WTC11 (cell line): ENCODE measurements around the gene CAV1. TPM values are rescaled to one million over a fixed set of nuclear protein-coding genes. Genes with fewer than 3 reads are reported as not detected.

Source experiments
- ATAC-seq: fragments of 200-7000 bp; cut with Tn5 transposase; 2 replicates; pipeline ENCODE4 v1.10.0; 2021; ENCODE audit warnings: mild to moderate bottlenecking, moderate library complexity
- CTCF ChIA-PET: fragments of 300-600 bp; sonication (Branson Sonifier 250); formaldehyde crosslinking; loops from one replicate; lab custom pipeline; 2021; ENCODE audit warnings: antibody characterized with exemption; lab: Charles Lee
- POLR2A ChIA-PET: fragments of 350-600 bp; sonication (Branson Sonifier 250); formaldehyde crosslinking; loops from one replicate; lab custom pipeline; 2021; ENCODE audit warnings: antibody characterized with exemption; lab: Charles Lee
- DNase-seq: peaks from one replicate; pipeline ENCODE4 v3.0.0; 2021; ENCODE audit warnings: low spot score
- H3K27ac Mint-ChIP-seq: 2 replicates; pipeline ENCODE4 v1.8.0; 2021; ENCODE audit warnings: mixed read lengths
- H3K27me3 Mint-ChIP-seq: 2 replicates; pipeline ENCODE4 v1.8.0; 2021; ENCODE audit warnings: low read depth, mild to moderate bottlenecking, moderate library complexity, mixed read lengths
- H3K36me3 Mint-ChIP-seq: 2 replicates; pipeline ENCODE4 v1.8.0; 2021; ENCODE audit warnings: mixed read lengths
- H3K4me1 Mint-ChIP-seq: 2 replicates; pipeline ENCODE4 v1.8.0; 2022; ENCODE audit warnings: mixed read lengths
- H3K4me3 Mint-ChIP-seq: 2 replicates; pipeline ENCODE4 v1.8.0; 2021; ENCODE audit warnings: mild to moderate bottlenecking, moderate library complexity, mixed read lengths
- H3K9me3 Mint-ChIP-seq: 2 replicates; pipeline ENCODE4 v1.8.0; 2021; ENCODE audit warnings: mixed read lengths
- ATF1 ChIP-seq: sonication (generic); formaldehyde crosslinking; IDR thresholded peaks from 2 replicates; pipeline ENCODE4 v1.8.1; 2023; ENCODE audit warnings: mild to moderate bottlenecking, moderate library complexity, missing genetic modification reagents
- CREB1 ChIP-seq: sonication (generic); formaldehyde crosslinking; IDR thresholded peaks from 2 replicates; pipeline ENCODE4 v1.8.0; 2023; ENCODE audit warnings: mild to moderate bottlenecking, missing genetic modification reagents
- FOXP1 ChIP-seq: sonication (generic); formaldehyde crosslinking; IDR thresholded peaks from 2 replicates; pipeline ENCODE4 v1.8.0; 2022; ENCODE audit warnings: missing genetic modification reagents, mild to moderate bottlenecking, moderate library complexity, borderline replicate concordance
- GRHL2 ChIP-seq: fragments of 250-450 bp; sonication (Bioruptor Pico); IDR thresholded peaks from 2 replicates; pipeline ENCODE4 v1.8.0; 2022; ENCODE audit warnings: mild to moderate bottlenecking, moderate library complexity; ENCODE audit not compliant: insufficient replicate concordance, severe bottlenecking
- HMGA2 ChIP-seq: fragments of 250-450 bp; sonication (Bioruptor Pico); IDR thresholded peaks from 2 replicates; pipeline ENCODE4 v1.4.0; 2021; ENCODE audit warnings: mild to moderate bottlenecking, moderate library complexity
- KAT7 ChIP-seq: sonication (generic); formaldehyde crosslinking; IDR thresholded peaks from 2 replicates; pipeline ENCODE4 v1.8.1; 2023; ENCODE audit warnings: missing genetic modification reagents, mild to moderate bottlenecking, borderline replicate concordance
- NFE2L1 ChIP-seq: sonication (generic); formaldehyde crosslinking; IDR thresholded peaks from 2 replicates; pipeline ENCODE4 v1.8.1; 2023; ENCODE audit warnings: missing genetic modification reagents
- SMAD4 ChIP-seq: sonication (generic); formaldehyde crosslinking; IDR thresholded peaks from 2 replicates; pipeline ENCODE4 v1.8.0; 2022; ENCODE audit warnings: mild to moderate bottlenecking, missing genetic modification reagents
- TEAD1 ChIP-seq: sonication (generic); formaldehyde crosslinking; IDR thresholded peaks from 2 replicates; pipeline ENCODE4 v1.8.0; 2022; ENCODE audit warnings: mild to moderate bottlenecking, missing genetic modification reagents
- ZNF263 ChIP-seq: sonication (generic); formaldehyde crosslinking; IDR thresholded peaks from 2 replicates; pipeline ENCODE4 v1.8.1; 2022; ENCODE audit warnings: low read depth, mild to moderate bottlenecking, moderate library complexity, missing genetic modification reagents
- total RNA-seq: library from RNA; stranded (reverse); gene quantifications from 3 replicates; pipeline ENCODE4 v1.2.3, GENCODE V29; 2021
- TF ChIP-seq, protein P1 (sequence below): sonication (generic); formaldehyde crosslinking; IDR thresholded peaks from 2 replicates; pipeline ENCODE4 v1.8.0; 2023; ENCODE audit warnings: missing genetic modification reagents, mild to moderate bottlenecking, borderline replicate concordance
- TF ChIP-seq, protein P2 (sequence below): sonication (generic); formaldehyde crosslinking; IDR thresholded peaks from 2 replicates; pipeline ENCODE4 v1.8.0; 2023; ENCODE audit warnings: mild to moderate bottlenecking, missing genetic modification reagents
- TF ChIP-seq, protein P3 (sequence below): sonication (generic); formaldehyde crosslinking; IDR thresholded peaks from 2 replicates; pipeline ENCODE4 v1.8.1; 2022; ENCODE audit warnings: mild to moderate bottlenecking, moderate library complexity, missing genetic modification reagents
- TF ChIP-seq, protein P4 (sequence below): fragments of 250-450 bp; sonication (Bioruptor Pico); IDR thresholded peaks from 2 replicates; pipeline ENCODE4 v1.9.0; 2021; ENCODE audit warnings: mild to moderate bottlenecking, borderline replicate concordance
- TF ChIP-seq, protein P5 (sequence below): fragments of 250-450 bp; sonication (Bioruptor Pico); conservative IDR thresholded peaks from 2 replicates; pipeline ENCODE4 v1.9.0; 2021; ENCODE audit warnings: mild to moderate bottlenecking

The CAV1 gene
- total RNA-seq, 1 experiment from 2014 or later: 19.7 TPM

DNA sequence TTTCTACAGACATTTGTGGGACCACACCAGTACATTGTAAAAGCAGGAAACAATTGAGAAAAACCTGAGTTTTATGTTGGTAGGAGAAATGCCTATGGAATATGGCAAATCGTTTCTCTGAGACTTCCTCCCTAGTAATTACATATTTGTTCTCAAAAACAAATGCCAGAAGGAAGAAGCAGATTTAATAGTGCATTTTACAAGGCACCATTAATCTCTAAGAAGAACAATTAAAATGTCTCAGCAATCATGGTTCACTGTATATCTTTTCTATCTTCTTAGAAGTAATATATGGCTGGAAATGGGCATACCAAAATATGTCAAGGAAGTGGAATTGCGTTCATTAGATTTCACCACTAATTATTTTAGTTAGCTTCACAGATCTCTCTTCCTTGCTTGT, 13.3 kb downstream of the CAV1 start:
- DNase-seq (no peak), ATAC-seq (no peak)
- POLR2A ChIA-PET: no interaction called here
- no peak overlapping the region for H3K4me3 Mint-ChIP-seq
- H3K4me1 Mint-ChIP-seq: no peaks in the 10 kb centered on the region
- H3K9me3 Mint-ChIP-seq: peaks cover 16% of the 10 kb centered on the region
- peaks cover 6% of the 10 kb centered on the region for H3K36me3 Mint-ChIP-seq
- no peak overlapping the region for H3K27ac Mint-ChIP-seq
- TF ChIP-seq NFE2L1 (CRISPR knock-in tag): no peak
- TF ChIP-seq CREB1 (CRISPR knock-in tag): no peak
- TF ChIP-seq, protein P1, sequence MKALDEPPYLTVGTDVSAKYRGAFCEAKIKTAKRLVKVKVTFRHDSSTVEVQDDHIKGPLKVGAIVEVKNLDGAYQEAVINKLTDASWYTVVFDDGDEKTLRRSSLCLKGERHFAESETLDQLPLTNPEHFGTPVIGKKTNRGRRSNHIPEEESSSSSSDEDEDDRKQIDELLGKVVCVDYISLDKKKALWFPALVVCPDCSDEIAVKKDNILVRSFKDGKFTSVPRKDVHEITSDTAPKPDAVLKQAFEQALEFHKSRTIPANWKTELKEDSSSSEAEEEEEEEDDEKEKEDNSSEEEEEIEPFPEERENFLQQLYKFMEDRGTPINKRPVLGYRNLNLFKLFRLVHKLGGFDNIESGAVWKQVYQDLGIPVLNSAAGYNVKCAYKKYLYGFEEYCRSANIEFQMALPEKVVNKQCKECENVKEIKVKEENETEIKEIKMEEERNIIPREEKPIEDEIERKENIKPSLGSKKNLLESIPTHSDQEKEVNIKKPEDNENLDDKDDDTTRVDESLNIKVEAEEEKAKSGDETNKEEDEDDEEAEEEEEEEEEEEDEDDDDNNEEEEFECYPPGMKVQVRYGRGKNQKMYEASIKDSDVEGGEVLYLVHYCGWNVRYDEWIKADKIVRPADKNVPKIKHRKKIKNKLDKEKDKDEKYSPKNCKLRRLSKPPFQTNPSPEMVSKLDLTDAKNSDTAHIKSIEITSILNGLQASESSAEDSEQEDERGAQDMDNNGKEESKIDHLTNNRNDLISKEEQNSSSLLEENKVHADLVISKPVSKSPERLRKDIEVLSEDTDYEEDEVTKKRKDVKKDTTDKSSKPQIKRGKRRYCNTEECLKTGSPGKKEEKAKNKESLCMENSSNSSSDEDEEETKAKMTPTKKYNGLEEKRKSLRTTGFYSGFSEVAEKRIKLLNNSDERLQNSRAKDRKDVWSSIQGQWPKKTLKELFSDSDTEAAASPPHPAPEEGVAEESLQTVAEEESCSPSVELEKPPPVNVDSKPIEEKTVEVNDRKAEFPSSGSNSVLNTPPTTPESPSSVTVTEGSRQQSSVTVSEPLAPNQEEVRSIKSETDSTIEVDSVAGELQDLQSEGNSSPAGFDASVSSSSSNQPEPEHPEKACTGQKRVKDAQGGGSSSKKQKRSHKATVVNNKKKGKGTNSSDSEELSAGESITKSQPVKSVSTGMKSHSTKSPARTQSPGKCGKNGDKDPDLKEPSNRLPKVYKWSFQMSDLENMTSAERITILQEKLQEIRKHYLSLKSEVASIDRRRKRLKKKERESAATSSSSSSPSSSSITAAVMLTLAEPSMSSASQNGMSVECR: no peak
- H3K27me3 Mint-ChIP-seq: no peaks in the 10 kb centered on the region
- CTCF ChIA-PET: interaction anchor here (1.0 kb wide), 1 partner anchor 12 kb away, joined by 3 read pairs; no protein-coding TSS in a partner anchor

DNA sequence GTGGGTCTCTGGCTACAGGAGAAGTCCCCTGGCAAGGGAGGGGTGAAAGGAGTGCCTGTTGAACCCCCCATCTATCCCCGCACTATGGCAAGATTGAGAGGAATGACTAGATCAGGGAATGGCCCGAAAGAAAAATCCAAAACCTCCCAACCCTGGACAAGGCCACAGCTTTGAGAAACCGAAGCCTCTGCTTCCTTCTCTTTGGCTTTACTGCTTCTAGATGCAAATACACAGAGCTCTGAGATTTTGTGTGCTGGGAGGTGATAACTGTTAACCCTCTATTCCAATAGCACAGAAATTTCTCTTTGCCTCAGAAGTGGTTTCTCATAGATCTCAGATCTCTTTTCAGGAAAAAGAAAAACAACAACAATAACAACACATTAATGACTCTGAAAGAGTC, 15.0 kb downstream of the CAV1 start:
- no peaks in the 10 kb centered on the region for H3K4me1 Mint-ChIP-seq
- no peak for ATAC-seq
- no peak for DNase-seq
- POLR2A ChIA-PET: no interaction called here
- TF ChIP-seq FOXP1 (CRISPR knock-in tag): no peak
- no peak for TF ChIP-seq HMGA2
- TF ChIP-seq ZNF263: no peak
- TF ChIP-seq GRHL2 (CRISPR knock-in tag): no peak
- no peak for TF ChIP-seq ATF1 (CRISPR knock-in tag)
- TF ChIP-seq, all 79 proteins: peak for 0
- peaks cover 6% of the 10 kb centered on the region for H3K36me3 Mint-ChIP-seq
- H3K27me3 Mint-ChIP-seq: no peaks in the 10 kb centered on the region
- peaks cover 16% of the 10 kb centered on the region for H3K9me3 Mint-ChIP-seq
- CTCF ChIA-PET: no interaction called here
- H3K4me3 Mint-ChIP-seq: no peak overlapping the region
- H3K27ac Mint-ChIP-seq: no peak overlapping the region

DNA sequence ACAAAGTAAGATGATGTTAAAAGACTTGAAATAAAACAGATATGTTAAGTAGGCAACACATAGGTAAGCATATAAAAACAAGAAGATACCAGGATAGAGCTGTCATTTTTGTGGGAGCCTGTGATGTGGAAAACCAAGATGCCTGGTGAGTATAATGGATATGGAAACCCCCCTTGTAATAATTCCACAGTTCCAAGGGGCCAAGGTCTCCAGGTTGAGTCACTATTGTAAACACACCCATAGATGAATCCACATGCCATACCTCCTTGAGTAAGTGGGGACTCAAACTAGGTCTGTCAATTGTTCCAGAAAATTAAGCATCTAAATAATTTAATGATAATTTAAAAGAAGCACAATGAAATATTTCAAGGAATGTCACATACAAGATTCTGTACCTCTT, 15.9 kb downstream of the CAV1 start:
- Mint-ChIP-seq H3K36me3 (peaks cover 6% of the 10 kb centered on the region), H3K27ac (no peak overlapping the region), H3K4me3 (no peak overlapping the region), H3K27me3 (no peaks in the 10 kb centered on the region), H3K9me3 (peaks cover 16% of the 10 kb centered on the region), H3K4me1 (no peaks in the 10 kb centered on the region)
- DNase-seq (no peak), ATAC-seq (no peak)
- CTCF ChIA-PET: no interaction called here
- POLR2A ChIA-PET: no interaction called here
- TF ChIP-seq, protein P2, sequence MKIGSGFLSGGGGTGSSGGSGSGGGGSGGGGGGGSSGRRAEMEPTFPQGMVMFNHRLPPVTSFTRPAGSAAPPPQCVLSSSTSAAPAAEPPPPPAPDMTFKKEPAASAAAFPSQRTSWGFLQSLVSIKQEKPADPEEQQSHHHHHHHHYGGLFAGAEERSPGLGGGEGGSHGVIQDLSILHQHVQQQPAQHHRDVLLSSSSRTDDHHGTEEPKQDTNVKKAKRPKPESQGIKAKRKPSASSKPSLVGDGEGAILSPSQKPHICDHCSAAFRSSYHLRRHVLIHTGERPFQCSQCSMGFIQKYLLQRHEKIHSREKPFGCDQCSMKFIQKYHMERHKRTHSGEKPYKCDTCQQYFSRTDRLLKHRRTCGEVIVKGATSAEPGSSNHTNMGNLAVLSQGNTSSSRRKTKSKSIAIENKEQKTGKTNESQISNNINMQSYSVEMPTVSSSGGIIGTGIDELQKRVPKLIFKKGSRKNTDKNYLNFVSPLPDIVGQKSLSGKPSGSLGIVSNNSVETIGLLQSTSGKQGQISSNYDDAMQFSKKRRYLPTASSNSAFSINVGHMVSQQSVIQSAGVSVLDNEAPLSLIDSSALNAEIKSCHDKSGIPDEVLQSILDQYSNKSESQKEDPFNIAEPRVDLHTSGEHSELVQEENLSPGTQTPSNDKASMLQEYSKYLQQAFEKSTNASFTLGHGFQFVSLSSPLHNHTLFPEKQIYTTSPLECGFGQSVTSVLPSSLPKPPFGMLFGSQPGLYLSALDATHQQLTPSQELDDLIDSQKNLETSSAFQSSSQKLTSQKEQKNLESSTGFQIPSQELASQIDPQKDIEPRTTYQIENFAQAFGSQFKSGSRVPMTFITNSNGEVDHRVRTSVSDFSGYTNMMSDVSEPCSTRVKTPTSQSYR: no peak
- TF ChIP-seq, protein P3, sequence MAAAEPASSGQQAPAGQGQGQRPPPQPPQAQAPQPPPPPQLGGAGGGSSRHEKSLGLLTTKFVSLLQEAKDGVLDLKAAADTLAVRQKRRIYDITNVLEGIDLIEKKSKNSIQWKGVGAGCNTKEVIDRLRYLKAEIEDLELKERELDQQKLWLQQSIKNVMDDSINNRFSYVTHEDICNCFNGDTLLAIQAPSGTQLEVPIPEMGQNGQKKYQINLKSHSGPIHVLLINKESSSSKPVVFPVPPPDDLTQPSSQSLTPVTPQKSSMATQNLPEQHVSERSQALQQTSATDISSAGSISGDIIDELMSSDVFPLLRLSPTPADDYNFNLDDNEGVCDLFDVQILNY (CRISPR knock-in tag): no peak
- TF ChIP-seq KAT7 (CRISPR knock-in tag) (no peak), TEAD1 (CRISPR knock-in tag) (no peak), GRHL2 (CRISPR knock-in tag) (no peak), SMAD4 (CRISPR knock-in tag) (no peak)
- TF ChIP-seq, protein P4, sequence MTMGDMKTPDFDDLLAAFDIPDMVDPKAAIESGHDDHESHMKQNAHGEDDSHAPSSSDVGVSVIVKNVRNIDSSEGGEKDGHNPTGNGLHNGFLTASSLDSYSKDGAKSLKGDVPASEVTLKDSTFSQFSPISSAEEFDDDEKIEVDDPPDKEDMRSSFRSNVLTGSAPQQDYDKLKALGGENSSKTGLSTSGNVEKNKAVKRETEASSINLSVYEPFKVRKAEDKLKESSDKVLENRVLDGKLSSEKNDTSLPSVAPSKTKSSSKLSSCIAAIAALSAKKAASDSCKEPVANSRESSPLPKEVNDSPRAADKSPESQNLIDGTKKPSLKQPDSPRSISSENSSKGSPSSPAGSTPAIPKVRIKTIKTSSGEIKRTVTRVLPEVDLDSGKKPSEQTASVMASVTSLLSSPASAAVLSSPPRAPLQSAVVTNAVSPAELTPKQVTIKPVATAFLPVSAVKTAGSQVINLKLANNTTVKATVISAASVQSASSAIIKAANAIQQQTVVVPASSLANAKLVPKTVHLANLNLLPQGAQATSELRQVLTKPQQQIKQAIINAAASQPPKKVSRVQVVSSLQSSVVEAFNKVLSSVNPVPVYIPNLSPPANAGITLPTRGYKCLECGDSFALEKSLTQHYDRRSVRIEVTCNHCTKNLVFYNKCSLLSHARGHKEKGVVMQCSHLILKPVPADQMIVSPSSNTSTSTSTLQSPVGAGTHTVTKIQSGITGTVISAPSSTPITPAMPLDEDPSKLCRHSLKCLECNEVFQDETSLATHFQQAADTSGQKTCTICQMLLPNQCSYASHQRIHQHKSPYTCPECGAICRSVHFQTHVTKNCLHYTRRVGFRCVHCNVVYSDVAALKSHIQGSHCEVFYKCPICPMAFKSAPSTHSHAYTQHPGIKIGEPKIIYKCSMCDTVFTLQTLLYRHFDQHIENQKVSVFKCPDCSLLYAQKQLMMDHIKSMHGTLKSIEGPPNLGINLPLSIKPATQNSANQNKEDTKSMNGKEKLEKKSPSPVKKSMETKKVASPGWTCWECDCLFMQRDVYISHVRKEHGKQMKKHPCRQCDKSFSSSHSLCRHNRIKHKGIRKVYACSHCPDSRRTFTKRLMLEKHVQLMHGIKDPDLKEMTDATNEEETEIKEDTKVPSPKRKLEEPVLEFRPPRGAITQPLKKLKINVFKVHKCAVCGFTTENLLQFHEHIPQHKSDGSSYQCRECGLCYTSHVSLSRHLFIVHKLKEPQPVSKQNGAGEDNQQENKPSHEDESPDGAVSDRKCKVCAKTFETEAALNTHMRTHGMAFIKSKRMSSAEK (CRISPR knock-in tag): no peak
- TF ChIP-seq, protein P5, sequence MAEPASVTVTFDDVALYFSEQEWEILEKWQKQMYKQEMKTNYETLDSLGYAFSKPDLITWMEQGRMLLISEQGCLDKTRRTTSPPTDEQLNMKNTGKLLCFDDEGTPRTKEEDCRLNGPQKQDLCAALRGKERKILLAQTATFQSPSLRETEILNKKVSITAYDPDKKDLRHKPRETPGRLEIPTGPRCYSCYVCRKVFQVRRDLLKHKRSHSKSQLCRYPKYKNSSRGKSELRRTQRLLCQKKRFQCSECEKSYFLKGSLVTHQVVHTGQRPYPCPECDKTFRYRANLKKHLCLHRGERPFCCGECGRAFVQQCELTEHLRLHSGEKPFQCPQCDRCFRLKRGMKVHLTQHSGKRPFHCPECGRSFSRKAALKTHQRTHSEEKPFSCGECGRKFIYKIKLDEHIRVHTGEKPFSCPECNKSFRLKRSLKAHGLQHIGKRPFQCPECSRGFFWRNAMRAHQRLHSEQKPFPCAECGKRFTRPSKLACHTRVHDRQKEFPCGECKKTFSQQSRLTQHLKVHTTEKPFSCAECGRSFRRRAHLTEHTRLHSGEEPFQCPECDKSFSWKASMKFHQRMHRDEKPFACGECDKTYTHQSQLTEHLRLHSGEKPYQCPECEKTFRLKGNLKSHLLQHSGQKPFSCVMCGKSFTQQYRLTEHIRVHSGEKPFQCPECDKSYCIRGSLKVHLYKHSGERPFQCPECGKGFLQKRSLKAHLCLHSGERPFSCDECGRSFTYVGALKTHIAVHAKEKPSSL (CRISPR knock-in tag): no peak
